LNCAP (cell line): ENCODE measurements around the gene THRAP3.
A peak's percentile ranks its signal among the peaks of the same experiment; 100 is the strongest.

Experiments
- TF ChIP-seq, protein P1 (sequence below): fragments of 450-650 bp; IDR thresholded peaks from 2 replicates; pipeline ENCODE4 v1.5.1; 2017; ENCODE audit warnings: mild to moderate bottlenecking

Gene THRAP3

DNA sequence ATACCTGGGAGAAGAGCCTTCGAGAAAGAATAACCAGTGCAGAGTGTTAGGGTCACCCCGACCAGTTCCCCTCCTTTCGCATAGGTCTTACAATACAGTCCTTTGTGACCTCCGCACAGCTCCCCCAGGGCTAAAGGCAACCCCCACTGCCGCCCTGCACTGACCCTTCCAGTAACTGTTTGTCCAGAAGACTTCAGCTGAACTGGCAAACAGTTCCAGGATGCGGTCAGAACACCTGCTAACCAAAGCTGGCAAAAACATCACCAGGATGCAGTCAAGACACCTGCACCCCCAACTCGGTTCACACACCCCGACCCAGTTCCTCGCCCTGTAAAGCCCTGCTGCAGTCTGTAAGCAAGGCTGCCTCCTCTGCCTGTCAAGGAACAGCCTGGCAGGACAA lies 105.6 kb downstream of the THRAP3 start:
- TF ChIP-seq, protein P1, sequence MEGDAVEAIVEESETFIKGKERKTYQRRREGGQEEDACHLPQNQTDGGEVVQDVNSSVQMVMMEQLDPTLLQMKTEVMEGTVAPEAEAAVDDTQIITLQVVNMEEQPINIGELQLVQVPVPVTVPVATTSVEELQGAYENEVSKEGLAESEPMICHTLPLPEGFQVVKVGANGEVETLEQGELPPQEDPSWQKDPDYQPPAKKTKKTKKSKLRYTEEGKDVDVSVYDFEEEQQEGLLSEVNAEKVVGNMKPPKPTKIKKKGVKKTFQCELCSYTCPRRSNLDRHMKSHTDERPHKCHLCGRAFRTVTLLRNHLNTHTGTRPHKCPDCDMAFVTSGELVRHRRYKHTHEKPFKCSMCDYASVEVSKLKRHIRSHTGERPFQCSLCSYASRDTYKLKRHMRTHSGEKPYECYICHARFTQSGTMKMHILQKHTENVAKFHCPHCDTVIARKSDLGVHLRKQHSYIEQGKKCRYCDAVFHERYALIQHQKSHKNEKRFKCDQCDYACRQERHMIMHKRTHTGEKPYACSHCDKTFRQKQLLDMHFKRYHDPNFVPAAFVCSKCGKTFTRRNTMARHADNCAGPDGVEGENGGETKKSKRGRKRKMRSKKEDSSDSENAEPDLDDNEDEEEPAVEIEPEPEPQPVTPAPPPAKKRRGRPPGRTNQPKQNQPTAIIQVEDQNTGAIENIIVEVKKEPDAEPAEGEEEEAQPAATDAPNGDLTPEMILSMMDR: no peak

DNA sequence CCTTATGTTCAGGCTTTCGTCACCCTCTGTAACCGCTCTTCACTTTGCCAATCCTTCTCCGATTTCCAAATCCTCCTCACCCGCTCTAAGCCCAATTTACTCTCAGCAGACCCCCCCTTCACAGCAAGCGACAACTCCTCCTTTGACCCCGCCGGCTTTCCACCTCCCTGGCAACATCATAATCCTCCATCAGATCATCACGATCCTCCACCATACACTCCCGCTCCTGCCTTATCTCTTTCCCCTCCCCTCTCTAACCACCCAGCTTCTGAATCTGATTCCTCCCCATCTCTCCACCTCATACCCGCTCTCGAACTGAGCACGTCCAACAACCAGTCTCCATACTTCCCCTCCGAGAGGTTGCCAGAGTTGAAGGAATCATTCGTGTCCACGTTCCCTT lies 106.7 kb downstream of the THRAP3 start:
- TF ChIP-seq, protein P1: no peak

DNA sequence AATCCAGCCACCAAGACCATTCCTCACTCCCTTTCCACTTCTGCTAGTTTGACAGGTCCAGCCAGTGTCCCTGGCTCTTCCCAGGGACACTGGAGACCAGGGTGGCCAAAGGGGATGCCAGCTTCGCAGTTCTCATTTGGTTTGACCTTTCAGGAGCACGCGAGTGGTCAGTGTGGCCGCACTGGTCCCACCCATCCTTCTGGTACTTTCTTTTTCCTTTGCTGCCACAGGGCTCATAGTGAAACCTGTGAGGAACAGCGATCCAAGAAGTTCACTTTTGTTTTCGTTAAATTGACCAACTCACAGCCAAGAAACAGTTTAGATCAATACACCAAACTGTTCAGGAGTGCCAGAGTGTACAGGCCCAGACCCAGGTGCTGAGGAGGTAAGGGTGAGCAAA lies 113.6 kb downstream of the THRAP3 start:
- TF ChIP-seq, protein P1: no peak

DNA sequence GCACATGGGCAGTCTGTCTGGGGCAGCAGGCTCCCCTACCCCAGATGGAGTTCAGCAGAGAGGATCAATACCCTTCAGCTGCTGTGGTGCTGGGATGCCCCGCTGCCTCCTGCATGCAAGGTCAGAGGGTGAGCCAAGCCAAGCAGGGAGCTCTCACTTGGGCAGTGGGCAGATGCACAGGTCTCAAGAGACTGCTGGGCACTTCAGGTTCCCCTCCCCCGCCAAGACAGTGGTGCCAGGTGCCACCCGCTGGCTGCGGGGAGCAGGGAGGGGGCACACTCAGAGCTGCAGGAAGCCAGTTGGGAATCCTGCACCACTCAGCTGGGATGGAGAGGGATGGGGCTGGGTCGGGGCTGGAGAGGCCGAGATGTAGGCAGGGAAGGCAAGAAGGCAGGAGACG lies 115.0 kb downstream of the THRAP3 start:
- TF ChIP-seq, protein P1: no peak

DNA sequence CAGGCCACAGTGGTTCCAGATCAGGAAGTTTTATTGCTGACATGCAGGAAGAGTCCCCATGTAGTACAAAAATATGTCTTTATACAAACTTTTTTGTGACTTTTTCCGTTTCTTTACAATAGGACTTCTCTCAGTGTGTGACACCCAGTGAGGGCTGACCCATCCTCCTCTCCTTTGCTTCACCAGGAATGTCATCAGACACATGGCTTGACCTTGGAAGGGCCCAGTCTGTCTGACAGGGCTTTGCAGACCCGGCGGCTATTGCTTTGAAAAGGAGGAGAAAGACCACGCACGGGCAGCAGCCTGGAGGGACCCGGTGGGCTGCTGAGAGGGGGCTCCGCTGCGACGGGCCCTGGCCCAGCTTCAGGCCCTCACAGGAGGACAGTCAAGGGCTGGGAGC lies 115.4 kb downstream of the THRAP3 start:
- TF ChIP-seq, protein P1: no peak

DNA sequence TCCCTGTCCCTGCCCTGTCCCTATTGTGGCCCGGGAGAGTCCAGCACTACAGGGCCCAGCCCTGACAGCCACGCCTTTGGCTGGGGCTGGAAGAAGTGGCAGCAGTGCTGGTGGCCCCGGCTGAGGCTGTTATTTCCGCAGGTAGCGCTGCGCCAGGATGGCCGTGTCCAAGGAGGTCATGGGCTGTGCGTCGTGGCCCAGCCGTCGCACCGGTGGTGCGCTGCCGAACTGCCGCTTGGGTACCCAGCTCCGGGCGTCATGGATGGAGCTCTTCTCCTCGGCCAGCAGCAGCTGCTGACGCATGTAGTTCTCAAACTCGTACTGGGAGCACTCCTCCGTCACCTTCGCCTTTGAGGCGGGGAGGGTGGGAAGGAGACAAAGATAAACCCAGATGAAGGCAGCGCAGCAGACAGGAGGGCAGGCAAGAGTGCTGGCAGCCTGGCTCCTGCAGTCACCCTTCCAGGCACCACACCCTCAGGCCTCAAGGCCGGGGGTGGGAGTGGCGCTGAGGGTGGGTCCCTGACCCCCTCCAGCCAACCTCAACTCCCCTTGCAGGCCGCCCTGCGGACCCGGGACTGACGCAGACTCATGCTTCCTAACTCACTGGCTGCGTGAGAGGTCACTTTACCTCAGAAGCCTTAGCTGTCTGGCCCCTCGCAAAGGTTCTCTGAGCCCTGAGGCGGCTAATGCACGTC lies 117.5 kb downstream of the THRAP3 start:
- TF ChIP-seq, protein P1: no peak

DNA sequence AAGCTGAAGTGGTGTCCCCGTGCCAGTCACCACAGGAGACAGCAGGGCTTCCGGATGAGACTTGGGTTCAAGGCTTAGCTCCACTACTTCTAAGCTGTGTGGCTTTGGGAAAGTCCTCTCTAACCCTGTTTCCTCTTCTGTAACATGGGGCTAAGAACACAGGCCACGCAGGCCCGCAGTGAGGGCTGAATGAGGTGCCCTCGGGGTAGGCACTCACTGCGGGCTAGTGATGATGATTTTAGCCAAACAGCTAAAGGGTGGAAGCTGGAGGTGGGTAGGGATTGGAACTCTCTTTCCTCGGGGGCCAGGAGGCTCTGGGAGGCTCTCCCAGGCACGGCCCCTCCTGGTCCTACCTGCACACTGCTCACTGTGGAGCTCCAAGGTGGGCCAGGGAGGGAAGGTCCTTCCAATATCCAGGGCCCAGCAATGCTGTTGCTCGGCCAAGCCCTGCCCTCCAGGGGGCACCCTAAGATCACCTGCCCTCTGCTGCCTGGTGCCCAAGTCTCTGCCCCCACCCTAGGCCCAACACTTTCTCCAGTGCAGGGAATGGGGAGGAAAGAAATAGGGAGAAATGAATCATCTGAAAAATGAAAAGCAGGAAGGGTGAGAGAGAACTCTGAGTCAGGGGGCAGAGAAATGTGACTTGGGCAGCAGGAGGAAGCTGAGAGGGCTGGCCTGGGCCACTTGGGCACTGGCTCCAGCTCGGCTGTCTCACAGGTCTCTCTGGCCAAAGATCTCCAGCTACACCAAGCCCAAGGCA lies 118.4 kb downstream of the THRAP3 start:
- TF ChIP-seq, protein P1: peak; percentile 50
